K562 (cell line): ENCODE results near the gene CPPED1. TPM values are rescaled to one million over a fixed set of nuclear protein-coding genes. Genes with fewer than 3 reads are reported as not detected.

ENCODE experiments used
- ARID1B ChIP-seq: fragments of 450-650 bp; IDR thresholded peaks from 2 replicates; pipeline ENCODE4 v1.6.1; 2016; ENCODE audit warnings: antibody characterized with exemption, mild to moderate bottlenecking, inconsistent platforms
- BCL6 ChIP-seq: fragments of 250-450 bp; sonication (Bioruptor Pico); IDR thresholded peaks from 2 replicates; pipeline ENCODE4 v1.4.0; 2020
- BRD9 ChIP-seq: fragments of 450-650 bp; IDR thresholded peaks from 2 replicates; pipeline ENCODE4 v1.6.1; 2018; ENCODE audit warnings: low read depth; ENCODE audit not compliant: partially characterized antibody
- CBFA2T2 ChIP-seq: fragments of 450-650 bp; conservative IDR thresholded peaks from 2 replicates; pipeline ENCODE4 v1.6.1; 2017; ENCODE audit warnings: mild to moderate bottlenecking
- CHD4 ChIP-seq: fragments of 200-600 bp; sonication (generic); IDR thresholded peaks from 3 replicates; pipeline ENCODE4 v1.6.1; 2012; ENCODE audit warnings: low read depth, mild to moderate bottlenecking, mixed read lengths, low read length, inconsistent platforms; ENCODE audit not compliant: insufficient read depth, insufficient replicate concordance, poor library complexity, severe bottlenecking
- COPS2 ChIP-seq: fragments of 450-650 bp; conservative IDR thresholded peaks from 2 replicates; pipeline ENCODE4 v1.6.1; 2016; ENCODE audit warnings: mild to moderate bottlenecking, moderate library complexity
- EHMT2 ChIP-seq: fragments of 450-650 bp; IDR thresholded peaks from 2 replicates; pipeline ENCODE4 v1.6.1; 2018; ENCODE audit warnings: antibody characterized with exemption
- ELF2 ChIP-seq: fragments of 250-450 bp; sonication (Bioruptor Pico); IDR thresholded peaks from 2 replicates; pipeline ENCODE4 v1.5.0; 2021; ENCODE audit warnings: mild to moderate bottlenecking
- FIP1L1 ChIP-seq: fragments of 200-400 bp; formaldehyde crosslinking; IDR thresholded peaks from 2 replicates; pipeline ENCODE4 v1.6.1; 2018; ENCODE audit warnings: mild to moderate bottlenecking, low read depth, low read length; ENCODE audit not compliant: poor library complexity, severe bottlenecking
- GATA2 ChIP-seq: sonication (generic); formaldehyde crosslinking; IDR thresholded peaks from 2 replicates; pipeline ENCODE4 v1.4.0; 2020; ENCODE audit warnings: mild to moderate bottlenecking, missing genetic modification reagents
- GTF2F1 ChIP-seq: IDR thresholded peaks from 2 replicates; pipeline ENCODE4 v1.6.1; 2011; ENCODE audit warnings: low read depth, low read length, improper control_type of control experiment
- JUND ChIP-seq, 2 experiments: IDR thresholded peaks; 2 replicates in 1 of 2; 3 replicates in 1 of 2; pipeline ENCODE4 v1.6.1; 2011; ENCODE audit warnings: borderline replicate concordance in 2 of 2, low read depth in 2 of 2, low read length in 2 of 2, improper control_type of control experiment in 1 of 2, missing biosample characterization in 1 of 2, missing genetic modification characterization in 1 of 2, missing genetic modification reagents in 1 of 2
- MCM7 ChIP-seq, 2 experiments: fragments of 450-650 bp; IDR thresholded peaks; 2 replicates each; pipeline ENCODE4 v1.6.1; 2016 to 2018
- MTA2 ChIP-seq: fragments of 450-650 bp; IDR thresholded peaks from 2 replicates; pipeline ENCODE4 v1.6.1; 2016; ENCODE audit warnings: low read depth
- NCOA4 ChIP-seq: fragments of 450-650 bp; IDR thresholded peaks from 2 replicates; pipeline ENCODE4 v1.6.1; 2018; ENCODE audit warnings: mild to moderate bottlenecking; ENCODE audit not compliant: partially characterized antibody
- PHTF2 ChIP-seq: fragments of 250-450 bp; sonication (Bioruptor Pico); IDR thresholded peaks from 2 replicates; pipeline ENCODE4 v1.5.0; 2021; ENCODE audit warnings: mild to moderate bottlenecking
- POLR2AphosphoS5 ChIP-seq: IDR thresholded peaks from 2 replicates; pipeline ENCODE4 v1.6.1; 2011; ENCODE audit warnings: mild to moderate bottlenecking, low read depth, low read length, moderate library complexity; ENCODE audit not compliant: control insufficient read depth, insufficient read depth
- RBM39 ChIP-seq: fragments of 200-400 bp; formaldehyde crosslinking; optimal IDR thresholded peaks from 2 replicates; pipeline ENCODE3; 2018; ENCODE audit warnings: low read depth, low read length
- SIN3B ChIP-seq: fragments of 450-650 bp; IDR thresholded peaks from 2 replicates; pipeline ENCODE4 v1.6.1; 2017; ENCODE audit warnings: low read depth, mild to moderate bottlenecking, moderate library complexity
- SRSF3 ChIP-seq: fragments of 200-400 bp; formaldehyde crosslinking; IDR thresholded peaks from 2 replicates; pipeline ENCODE4 v1.6.1; 2016; ENCODE audit warnings: mild to moderate bottlenecking, low read length, moderate library complexity; ENCODE audit not compliant: insufficient read depth
- TRIM24 ChIP-seq, 2 experiments: fragments of 450-650 bp; IDR thresholded peaks; 2 replicates each; pipeline ENCODE4 v1.6.1; 2016
- ZNF263 ChIP-seq: sonication (generic); formaldehyde crosslinking; IDR thresholded peaks from 2 replicates; pipeline ENCODE4 v1.8.0; 2022; ENCODE audit warnings: mild to moderate bottlenecking, missing genetic modification reagents, borderline replicate concordance
- ZSCAN32 ChIP-seq: fragments of 450-650 bp; formaldehyde crosslinking; IDR thresholded peaks from 2 replicates; pipeline ENCODE4 v1.4.0; 2020; ENCODE audit warnings: mild to moderate bottlenecking, moderate library complexity
- polyA plus RNA-seq, 8 experiments: library from polyadenylated mRNA; depleted of rRNA in 4 of 8; stranded (reverse) in 5 of 8; unstranded in 3 of 8; fragments of >200 nt; fragmentation: Nextera tagmentation in 2 of 8; fragmentation: Illumina TruSeq in 1 of 8; extraction: Ambion mirVana in 2 of 8; extraction: Trizol in 1 of 8; gene quantifications; 2 replicates each; pipeline versions ENCODE4 v1.2.1 to v1.2.3, GENCODE V29; 2011 to 2014; ENCODE audit warnings: inconsistent platforms in 1 of 8, missing spikeins in 1 of 8
- total RNA-seq, 7 experiments: library from RNA; depleted of rRNA in 6 of 7; stranded (reverse); fragments of >200 nt in 6 of 7; fragmentation: Illumina TruSeq in 2 of 7; extraction: Trizol in 2 of 7; gene quantifications; 2 replicates each; pipeline versions ENCODE4 v1.2.1 to v1.2.3, GENCODE V29; 2011 to 2021; ENCODE audit warnings: low replicate concordance in 1 of 7
- TF ChIP-seq, protein P1 (sequence below): fragments of 250-450 bp; sonication (Bioruptor Pico); IDR thresholded peaks from 2 replicates; pipeline ENCODE4 v1.8.0; 2022; ENCODE audit warnings: inconsistent platforms
- TF ChIP-seq, protein P2 (sequence below): sonication (generic); formaldehyde crosslinking; IDR thresholded peaks from 2 replicates; pipeline ENCODE4 v1.8.1; 2022; ENCODE audit warnings: missing genetic modification reagents
- TF ChIP-seq, protein P3 (sequence below): fragments of 250-450 bp; sonication (Bioruptor Pico); IDR thresholded peaks from 2 replicates; pipeline ENCODE4 v1.8.0; 2021; ENCODE audit warnings: mild to moderate bottlenecking, moderate library complexity
- TF ChIP-seq, protein P4 (sequence below): fragments of 250-450 bp; sonication (Bioruptor Pico); IDR thresholded peaks from 2 replicates; pipeline ENCODE4 v1.6.1; 2021; ENCODE audit warnings: mild to moderate bottlenecking

CPPED1 gene
- total and polyA plus RNA-seq, 9 of the 15 experiments (the other 6 are each of a cell fraction or from before 2014, with no cell fraction given) = 7.5 to 25.7 (median 16.9) TPM

DNA sequence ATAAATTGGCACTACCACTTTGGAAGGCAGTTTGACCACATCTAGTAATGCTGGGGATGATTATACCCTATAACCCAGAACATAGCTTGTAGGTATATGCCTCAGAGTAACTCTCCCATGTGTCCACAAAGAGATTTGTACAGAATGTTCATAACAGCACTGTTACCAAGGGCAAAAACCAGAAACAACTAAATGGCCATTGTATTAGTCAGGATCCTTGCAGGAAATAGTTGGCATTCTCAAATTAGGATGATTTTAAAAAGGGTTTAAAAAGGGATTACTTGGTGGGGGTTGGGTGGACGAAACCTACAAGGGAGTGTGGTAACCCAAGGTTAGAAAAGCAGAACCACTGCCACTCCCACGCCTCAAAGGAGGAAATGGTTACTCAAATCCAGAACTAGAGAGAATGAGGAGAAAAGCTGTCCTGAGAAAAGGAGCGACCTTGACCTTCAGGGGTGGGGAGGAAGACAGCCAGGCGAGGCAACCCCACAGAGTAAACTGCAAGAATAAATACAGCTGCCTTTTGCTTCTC lies 2.1 kb downstream of the CPPED1 start (continued):
- no peak for TF ChIP-seq BCL6 (CRISPR knock-in tag)
- no peak for TF ChIP-seq CHD4
- TF ChIP-seq GTF2F1 = no peak
- TF ChIP-seq, protein P1, sequence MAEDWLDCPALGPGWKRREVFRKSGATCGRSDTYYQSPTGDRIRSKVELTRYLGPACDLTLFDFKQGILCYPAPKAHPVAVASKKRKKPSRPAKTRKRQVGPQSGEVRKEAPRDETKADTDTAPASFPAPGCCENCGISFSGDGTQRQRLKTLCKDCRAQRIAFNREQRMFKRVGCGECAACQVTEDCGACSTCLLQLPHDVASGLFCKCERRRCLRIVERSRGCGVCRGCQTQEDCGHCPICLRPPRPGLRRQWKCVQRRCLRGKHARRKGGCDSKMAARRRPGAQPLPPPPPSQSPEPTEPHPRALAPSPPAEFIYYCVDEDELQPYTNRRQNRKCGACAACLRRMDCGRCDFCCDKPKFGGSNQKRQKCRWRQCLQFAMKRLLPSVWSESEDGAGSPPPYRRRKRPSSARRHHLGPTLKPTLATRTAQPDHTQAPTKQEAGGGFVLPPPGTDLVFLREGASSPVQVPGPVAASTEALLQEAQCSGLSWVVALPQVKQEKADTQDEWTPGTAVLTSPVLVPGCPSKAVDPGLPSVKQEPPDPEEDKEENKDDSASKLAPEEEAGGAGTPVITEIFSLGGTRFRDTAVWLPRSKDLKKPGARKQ (CRISPR knock-in tag) = no peak
- TF ChIP-seq BRD9 = no peak
- no peak for TF ChIP-seq POLR2AphosphoS5
- TF ChIP-seq JUND (IDR thresholded peaks at IDR 0.05; ENCODE audit: borderline replicate concordance, low read depth, low read length) = peak; percentile 14; the same call in 1 of the 2 replicates
- peak; percentile 32; the same call in 1 of the 3 replicates for TF ChIP-seq JUND (tag; IDR thresholded peaks at IDR 0.05; ENCODE audit: borderline replicate concordance, low read depth, low read length)
- no peak for TF ChIP-seq FIP1L1
- TF ChIP-seq MTA2 = no peak
- TF ChIP-seq NCOA4 = no peak
- no peak for TF ChIP-seq RBM39
- TF ChIP-seq, protein P2, sequence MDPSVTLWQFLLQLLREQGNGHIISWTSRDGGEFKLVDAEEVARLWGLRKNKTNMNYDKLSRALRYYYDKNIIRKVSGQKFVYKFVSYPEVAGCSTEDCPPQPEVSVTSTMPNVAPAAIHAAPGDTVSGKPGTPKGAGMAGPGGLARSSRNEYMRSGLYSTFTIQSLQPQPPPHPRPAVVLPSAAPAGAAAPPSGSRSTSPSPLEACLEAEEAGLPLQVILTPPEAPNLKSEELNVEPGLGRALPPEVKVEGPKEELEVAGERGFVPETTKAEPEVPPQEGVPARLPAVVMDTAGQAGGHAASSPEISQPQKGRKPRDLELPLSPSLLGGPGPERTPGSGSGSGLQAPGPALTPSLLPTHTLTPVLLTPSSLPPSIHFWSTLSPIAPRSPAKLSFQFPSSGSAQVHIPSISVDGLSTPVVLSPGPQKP (CRISPR knock-in tag) = no peak
- peak; percentile 66 for TF ChIP-seq ARID1B
- TF ChIP-seq CBFA2T2 = no peak
- TF ChIP-seq EHMT2 = no peak
- TF ChIP-seq GATA2 (CRISPR knock-in tag) = no peak
- TF ChIP-seq, protein P3, sequence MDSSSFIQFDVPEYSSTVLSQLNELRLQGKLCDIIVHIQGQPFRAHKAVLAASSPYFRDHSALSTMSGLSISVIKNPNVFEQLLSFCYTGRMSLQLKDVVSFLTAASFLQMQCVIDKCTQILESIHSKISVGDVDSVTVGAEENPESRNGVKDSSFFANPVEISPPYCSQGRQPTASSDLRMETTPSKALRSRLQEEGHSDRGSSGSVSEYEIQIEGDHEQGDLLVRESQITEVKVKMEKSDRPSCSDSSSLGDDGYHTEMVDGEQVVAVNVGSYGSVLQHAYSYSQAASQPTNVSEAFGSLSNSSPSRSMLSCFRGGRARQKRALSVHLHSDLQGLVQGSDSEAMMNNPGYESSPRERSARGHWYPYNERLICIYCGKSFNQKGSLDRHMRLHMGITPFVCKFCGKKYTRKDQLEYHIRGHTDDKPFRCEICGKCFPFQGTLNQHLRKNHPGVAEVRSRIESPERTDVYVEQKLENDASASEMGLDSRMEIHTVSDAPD (CRISPR knock-in tag) = no peak
- no peak for TF ChIP-seq SRSF3
- TF ChIP-seq PHTF2 (CRISPR knock-in tag) = no peak
- TF ChIP-seq, protein P4, sequence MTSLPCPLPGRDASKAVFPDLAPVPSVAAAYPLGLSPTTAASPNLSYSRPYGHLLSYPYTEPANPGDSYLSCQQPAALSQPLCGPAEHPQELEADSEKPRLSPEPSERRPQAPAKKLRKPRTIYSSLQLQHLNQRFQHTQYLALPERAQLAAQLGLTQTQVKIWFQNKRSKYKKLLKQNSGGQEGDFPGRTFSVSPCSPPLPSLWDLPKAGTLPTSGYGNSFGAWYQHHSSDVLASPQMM (CRISPR knock-in tag) = no peak
- TF ChIP-seq SIN3B = no peak
- TF ChIP-seq ELF2 (CRISPR knock-in tag) = no peak
- no peak for TF ChIP-seq MCM7 (IDR thresholded peaks at IDR 0.05)
- TF ChIP-seq COPS2 = no peak
- TF ChIP-seq TRIM24 (IDR thresholded peaks at IDR 0.05) = no peak
- no peak for TF ChIP-seq ZSCAN32 (CRISPR knock-in tag)
- no peak for TF ChIP-seq ZNF263 (CRISPR knock-in tag)
